GM19035 (cell line): ENCODE measurements around the gene SSR4.

Experiments used
- ATAC-seq: cut with Tn5 transposase; IDR thresholded peaks from one replicate; pipeline ENCODE4 v1.9.1; 2021; ENCODE audit not compliant: unreplicated experiment

The SSR4 gene

DNA sequence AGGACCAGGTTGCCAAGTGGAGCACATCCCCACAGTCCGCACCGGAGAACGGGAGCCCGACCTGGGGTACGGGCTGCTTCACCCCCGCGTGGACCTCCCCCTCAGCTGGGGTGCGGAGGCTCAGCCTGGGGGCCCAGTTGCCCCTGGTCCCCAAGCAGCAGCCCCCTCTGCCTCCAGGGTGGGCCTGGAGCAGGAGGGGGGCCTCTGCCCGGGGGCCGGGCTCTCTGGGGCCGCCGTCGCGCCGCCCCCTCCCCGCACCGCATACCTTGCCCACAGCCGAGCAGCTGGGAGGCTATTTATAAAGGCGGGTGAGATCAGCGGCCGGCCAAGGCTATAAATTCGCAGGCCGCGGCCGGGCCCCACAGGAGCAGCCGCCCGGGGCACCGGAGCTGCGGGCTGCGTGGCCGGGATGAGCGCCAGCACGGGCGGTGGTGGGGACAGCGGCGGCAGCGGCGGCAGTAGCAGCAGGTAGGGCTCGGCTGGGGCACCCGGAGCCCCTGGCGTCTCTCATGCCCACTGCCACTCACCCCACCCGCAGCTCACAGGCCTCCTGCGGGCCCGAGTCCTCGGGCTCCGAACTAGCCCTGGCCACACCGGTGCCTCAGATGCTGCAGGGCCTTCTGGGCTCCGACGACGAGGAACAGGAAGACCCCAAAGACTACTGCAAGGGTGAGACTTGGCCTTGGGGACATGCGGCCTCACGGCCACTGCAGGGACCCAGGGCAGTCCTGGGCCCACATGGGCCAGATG lies 13.6 kb upstream of the SSR4 start, which contains the start of gene SRPK3:
SRPK3 (plus strand) TSS at position 364 of the 750 bp plus-strand sequence; CDS start at position 410, 46 bp downstream.
- no peak for ATAC-seq

GRCh38 chrX:153781428-153782047 lies 12.9 kb upstream of the SSR4 start:
- ATAC-seq, result no peak

GRCh38 chrX:153782313-153782712 lies 12.2 kb upstream of the SSR4 start:
- ATAC-seq, result no peak

GRCh38 chrX:153782871-153783270 lies 11.6 kb upstream of the SSR4 start:
- ATAC-seq, result no peak

DNA sequence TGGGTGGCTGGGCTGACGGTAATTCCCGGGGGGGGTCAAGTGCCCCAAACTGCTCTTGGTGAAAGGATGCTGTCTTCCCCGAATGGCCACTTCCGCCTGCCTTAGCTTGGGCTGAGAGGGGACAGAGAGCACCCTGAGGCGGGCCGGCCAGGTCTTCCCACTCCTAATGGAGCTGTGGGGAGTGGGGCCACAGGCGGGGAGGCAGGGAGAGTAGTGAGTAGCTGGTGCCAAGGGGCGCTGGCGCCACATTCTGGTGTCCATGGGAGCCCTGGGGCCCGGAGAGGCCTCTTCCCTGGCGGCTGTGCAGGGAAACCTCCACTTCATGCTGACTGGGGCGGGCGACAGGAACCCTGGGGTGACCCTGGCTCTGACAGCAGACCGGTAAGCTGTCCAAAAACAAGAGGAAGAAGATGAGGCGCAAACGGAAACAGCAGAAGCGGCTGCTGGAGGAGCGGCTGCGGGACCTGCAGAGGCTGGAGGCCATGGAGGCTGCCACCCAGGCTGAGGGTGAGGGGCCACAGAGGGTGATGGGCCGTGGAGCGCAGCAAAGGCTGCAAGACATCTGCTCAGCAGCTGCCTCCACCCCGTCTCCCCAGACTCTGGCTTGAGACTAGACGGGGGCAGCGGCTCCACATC lies 11.0 kb upstream of the SSR4 start:
- ATAC-seq, result no peak

DNA sequence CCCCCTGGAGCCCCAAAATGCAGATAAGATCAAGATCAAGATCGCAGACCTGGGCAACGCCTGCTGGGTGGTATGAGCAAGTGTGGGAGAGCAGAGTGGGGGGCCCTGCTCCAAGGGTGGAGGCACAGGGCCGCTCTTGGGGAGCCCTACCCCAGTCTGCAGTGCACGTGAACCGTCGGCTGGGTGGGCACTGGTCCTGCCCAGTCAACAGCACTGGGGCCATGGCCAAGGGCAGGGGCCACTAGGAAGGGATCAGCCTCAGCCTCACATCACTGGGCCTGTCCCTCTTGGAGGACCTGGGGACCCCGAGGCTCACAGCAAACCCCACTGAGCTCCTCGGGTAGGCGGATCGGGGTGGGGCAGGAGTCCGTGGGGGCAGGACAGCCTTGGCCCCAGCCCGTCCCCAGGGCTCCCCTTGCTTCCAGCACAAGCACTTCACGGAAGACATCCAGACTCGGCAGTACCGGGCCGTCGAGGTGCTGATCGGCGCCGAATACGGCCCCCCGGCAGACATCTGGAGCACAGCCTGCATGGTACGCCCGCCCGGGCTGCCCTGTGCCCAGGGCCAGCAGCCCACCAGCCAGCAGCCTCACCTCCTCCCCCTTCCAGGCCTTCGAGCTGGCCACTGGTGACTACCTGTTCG lies 10.0 kb upstream of the SSR4 start:
- ATAC-seq, result no peak

- ATAC-seq, result no peak
These were observed 7.8 kb upstream of the SSR4 start for GRCh38 chrX:153786669-153787068.

DNA sequence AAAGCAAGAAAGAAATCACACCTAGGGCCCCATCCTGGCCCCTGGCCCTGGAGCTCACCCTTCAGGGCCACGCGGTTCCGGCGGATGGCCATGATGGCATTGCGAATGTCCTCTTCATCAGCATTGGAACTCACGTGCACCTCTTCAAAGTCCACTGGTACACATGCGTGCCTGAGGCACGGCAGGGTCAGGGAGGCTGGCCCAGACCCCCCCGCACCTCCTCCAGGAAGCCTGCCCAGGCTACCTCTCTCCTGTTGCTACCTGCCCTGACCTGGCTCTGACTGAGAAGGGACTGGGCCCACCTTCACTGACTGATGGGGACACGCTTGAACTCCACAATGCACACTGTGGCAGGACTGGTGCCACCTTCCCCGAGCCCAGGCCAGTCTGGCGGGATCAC lies 4.8 kb upstream of the SSR4 start:
- ATAC-seq, result no peak

DNA sequence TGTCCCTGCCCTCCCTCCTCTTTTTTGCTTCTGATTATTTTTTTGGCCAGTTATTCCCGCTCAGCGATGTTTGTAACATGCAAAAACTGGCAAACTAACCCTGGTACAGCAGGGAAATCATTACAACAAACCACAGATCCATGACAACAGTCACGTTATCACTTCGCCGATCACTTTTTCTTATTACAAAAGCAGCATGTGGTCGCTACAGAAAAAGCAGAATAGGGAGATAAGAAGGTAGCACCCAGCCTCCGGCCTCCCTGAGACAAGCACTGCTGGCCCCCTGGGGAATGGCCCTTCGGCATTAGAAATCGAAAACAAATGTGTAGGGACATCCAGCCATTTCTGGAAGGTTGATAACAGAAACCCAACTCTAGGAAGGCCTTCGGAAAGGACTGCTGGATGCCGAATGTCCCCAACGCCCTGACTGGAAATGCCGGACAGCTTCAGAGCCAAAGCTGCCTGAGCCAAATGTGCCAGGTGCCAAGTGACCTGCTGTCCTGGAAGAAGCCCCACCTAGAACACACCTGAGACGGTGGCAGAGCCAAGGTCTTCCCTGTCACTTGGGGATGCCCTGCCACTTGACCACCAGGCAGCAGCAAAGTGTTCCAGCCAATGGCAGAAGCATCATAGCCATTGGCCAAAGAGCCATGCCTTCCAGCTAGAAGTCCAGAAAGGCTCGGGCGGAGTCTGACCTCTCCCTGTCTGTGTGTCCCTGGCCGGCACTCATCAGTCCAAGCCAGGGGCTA lies 3.2 kb upstream of the SSR4 start:
- ATAC-seq, result no peak

- ATAC-seq, result no peak
These were observed 2.1 kb upstream of the SSR4 start for GRCh38 chrX:153792368-153792767.

GRCh38 chrX:153793291-153793690 lies 1.2 kb upstream of the SSR4 start:
- ATAC-seq, result no peak

DNA sequence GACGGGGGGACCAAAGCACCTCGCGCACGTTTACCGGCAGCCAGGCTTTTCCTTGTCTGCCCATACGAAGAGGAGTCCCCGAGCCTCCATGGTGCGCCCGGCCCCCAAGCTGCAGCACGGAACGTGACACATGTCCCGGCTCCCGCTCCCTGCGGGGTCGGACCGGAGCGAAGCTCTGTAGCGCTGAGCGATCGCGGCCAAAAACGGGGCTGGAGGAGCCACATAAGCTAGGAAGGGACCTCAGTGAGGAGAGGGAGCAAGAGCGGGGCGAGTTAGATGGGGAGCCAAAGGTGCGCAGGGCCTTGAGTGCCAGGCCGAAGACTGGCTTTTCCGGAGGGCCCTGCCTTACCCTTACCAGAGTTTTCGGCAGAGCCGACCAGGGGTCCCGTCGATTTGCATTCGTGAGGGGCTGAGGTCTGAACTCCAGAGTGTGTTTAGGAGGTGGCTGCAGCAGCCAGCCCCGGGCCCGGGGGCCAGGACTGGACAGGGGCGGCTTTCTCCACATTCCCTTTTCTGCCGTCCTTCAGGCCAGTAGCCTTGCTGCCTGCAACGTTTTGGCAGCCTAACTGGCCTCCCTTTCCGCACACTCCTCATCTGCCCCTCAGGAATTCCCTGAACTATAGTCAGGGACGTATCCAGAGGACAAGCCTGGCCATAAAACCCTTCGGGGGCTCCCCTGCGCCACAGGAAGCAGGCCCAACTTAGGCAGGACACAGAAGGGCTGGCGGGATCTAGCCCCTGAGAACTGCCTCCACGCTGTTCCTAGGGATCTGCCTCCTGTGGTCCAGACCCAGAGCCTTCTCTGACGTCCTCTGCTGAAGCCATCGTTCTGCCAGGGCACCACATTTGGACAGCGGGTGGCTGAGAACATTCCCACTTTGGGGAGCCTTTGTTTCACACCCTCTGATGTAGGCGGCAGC lies 689 bp downstream of the SSR4 start:
- ATAC-seq, result peak; percentile 2

- no peak for ATAC-seq
These were observed 3.0 kb downstream of the SSR4 start for GRCh38 chrX:153797415-153798015.

- no peak for ATAC-seq
These were observed 4.9 kb downstream of the SSR4 start for GRCh38 chrX:153799326-153799725.

DNA sequence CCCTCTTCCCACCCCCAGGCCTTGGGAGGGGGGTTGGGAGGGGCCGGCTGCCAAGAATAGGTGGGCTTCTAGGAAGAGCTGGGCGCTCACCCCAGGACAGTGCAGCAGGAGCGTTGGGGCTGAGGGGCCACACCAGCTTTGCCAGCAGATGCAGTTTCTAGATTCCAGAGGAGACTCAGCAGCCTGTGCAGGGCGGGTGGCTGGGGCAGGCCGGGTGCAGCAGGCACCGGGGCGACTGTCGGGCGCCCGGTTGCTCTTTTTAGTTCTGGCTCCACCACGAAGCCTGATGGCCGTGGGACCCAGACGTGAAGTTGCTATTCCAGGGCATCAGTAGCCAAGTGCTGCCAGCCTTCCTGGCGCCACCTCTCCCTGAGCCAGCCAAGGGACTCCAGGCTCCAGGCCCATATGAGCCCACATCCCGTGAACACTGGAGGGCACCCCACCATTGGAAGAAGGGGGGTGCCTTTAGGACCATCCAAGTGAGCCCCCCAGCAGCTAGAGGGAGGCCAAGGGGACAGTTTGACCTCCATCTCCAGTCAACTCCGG lies 5.8 kb downstream of the SSR4 start:
- no peak for ATAC-seq

DNA sequence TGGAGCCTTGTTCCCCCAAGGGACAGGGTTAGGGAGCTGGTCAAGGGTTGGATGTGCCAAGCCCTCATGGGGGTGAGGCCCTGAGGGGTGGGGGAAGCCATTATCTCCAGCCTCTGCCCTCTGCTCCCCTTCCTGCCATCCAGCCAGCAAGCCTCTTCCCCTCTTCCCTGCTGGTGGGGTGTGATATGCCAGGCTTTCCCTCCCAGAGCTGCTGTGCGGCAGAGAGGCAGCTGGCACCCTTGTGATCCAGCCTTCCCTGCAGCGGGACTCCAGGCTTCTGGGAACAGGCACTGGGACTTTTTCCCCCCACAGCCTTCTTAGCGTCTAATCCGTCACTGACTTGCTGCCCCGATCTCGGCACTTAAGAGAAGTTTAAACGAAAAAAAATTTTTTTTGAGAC lies 6.3 kb downstream of the SSR4 start:
- ATAC-seq, result no peak

GRCh38 chrX:153801669-153802068 lies 7.2 kb downstream of the SSR4 start:
- no peak for ATAC-seq

GRCh38 chrX:153802513-153803045 lies 8.1 kb downstream of the SSR4 start:
- ATAC-seq, result no peak
